Activated naive CD4-positive, alpha-beta T cell treated with anti-CD3 and anti-CD28 coated beads, Interleukin-2, amount 50 U/mL, for 72 hours (primary cell): ENCODE results near the gene GPC6. TPM values are rescaled to one million over a fixed set of nuclear protein-coding genes. Genes with fewer than 3 reads are reported as not detected.

ENCODE experiments used
- ATAC-seq, 2 donors: fragments of 150-1000 bp; cut with Tn5 transposase; 2 replicates each; pipeline ENCODE4 v1.10.0; 2021; ENCODE audit warnings: mild to moderate bottlenecking in 2 of 2, moderate library complexity in 2 of 2
- DNase-seq, 2 donors: peaks; one replicate each; pipeline ENCODE4 v3.0.0; 2021 to 2022; ENCODE audit warnings: low spot score in 2 of 2
- H3K27ac Mint-ChIP-seq, 2 donors: one replicate each; pipeline ENCODE4 v1.8.0; 2022; ENCODE audit warnings: mild to moderate bottlenecking in 2 of 2, mixed read lengths in 2 of 2
- H3K36me3 Mint-ChIP-seq, 2 donors: one replicate each; pipeline ENCODE4 v1.8.0; 2022; ENCODE audit warnings: mixed read lengths in 2 of 2
- H3K9me3 Mint-ChIP-seq, 2 donors: one replicate each; pipeline ENCODE4 v1.8.0; 2022; ENCODE audit warnings: mixed read lengths in 2 of 2
- total RNA-seq, 2 donors: library from RNA; stranded (reverse); gene quantifications; one replicate each; pipeline ENCODE4 v1.2.3, GENCODE V29; 2022

GPC6 gene
- total RNA-seq, 2 donors from 2014 or later, result not detected

DNA sequence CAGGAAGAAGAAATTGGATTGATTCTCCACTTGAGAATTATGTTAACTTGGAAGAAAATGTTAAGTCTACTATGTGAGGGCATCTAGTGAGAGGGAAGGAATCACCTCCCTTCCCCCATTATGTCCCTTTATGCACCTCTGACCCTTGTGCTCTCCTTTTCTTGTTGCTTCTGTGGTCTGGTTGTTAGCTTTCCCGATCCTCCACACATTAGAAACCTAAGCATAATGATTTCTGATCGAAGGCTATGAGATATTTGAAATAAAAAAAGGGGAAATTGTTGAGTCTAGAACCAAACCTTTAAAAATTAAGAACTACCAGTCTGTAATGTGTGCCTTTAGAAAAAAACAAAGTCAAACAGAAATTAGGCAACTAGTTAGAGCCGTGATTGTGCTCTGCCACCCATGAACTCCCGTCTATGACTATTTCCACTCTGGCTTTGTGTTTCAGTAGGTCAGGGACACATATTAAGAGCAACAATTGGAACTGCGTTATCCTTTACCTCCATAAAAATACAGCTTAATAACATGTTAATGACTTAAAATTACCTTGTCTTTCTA lies 463 bp upstream of the GPC6 start:
- DNase-seq (no peak), ATAC-seq (no peak)
- H3K27ac Mint-ChIP-seq, result no peak overlapping the region
- peaks cover 13 to 25% of the 10 kb centered on the region in 2 donors for H3K36me3 Mint-ChIP-seq
- H3K9me3 Mint-ChIP-seq, result peaks cover 5 to 8% of the 10 kb centered on the region in 2 donors

DNA sequence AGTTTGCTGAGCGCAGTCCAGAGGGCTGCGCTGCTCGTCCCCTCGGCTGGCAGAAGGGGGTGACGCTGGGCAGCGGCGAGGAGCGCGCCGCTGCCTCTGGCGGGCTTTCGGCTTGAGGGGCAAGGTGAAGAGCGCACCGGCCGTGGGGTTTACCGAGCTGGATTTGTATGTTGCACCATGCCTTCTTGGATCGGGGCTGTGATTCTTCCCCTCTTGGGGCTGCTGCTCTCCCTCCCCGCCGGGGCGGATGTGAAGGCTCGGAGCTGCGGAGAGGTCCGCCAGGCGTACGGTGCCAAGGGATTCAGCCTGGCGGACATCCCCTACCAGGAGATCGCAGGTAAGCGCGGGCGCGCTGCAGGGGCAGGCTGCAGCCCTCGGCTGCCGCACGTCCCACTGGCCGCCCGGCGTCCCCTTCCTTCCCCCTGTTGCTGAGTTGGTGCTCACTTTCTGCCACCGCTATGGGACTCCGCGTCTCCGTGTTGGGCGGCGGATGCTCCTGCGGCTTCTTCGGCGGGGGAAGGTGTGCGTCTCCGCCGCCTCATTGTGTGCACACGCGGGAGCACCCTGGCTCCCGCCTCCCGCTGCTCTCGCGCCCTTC lies 772 bp downstream of the GPC6 start:
- H3K9me3 Mint-ChIP-seq, result peaks cover 5 to 8% of the 10 kb centered on the region in 2 donors
- peak in 1 of 2 donors; percentile 7 for DNase-seq

DNA sequence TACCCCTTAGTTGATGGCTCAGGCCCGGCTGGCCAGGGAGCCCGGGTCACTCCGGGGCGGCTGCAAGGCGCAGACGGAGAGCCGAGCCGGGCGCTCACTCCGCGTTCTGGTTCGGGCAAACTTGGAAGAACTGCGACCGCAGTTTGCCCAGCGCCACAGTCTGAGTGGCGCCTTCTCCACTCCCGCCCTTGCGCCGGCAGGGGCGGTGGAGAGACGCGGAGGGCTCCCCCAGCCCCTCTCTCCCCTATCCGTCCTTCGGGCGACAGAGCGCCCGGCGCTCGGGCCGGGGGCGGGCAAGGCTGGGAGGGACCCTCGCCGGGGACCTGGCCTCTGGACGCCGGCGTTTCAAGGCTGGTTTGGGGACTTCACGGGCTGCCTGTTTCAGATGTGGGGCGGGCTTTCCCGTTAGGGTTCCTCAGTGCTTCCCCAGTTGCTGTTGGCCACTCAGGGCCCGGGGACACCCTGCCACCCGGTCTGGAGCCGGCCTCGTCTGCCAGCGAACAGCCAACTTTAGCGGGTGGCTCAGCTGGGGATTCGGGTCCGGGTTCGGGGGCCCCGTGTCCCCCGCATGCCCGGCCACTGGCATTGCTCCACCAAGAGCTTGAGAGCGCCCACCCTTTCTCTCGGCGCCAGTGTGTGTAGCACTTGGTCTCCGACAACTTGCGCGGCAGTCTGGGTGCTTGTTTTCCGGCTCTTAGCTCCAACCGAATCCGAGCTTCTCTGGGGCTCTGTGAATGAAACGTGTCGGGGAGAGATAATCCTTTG lies 1.5 kb downstream of the GPC6 start:
- ATAC-seq (no peak), DNase-seq (no peak)
- peaks cover 5 to 8% of the 10 kb centered on the region in 2 donors for H3K9me3 Mint-ChIP-seq
- H3K36me3 Mint-ChIP-seq, result peaks cover 13 to 25% of the 10 kb centered on the region in 2 donors
- no peak overlapping the region for H3K27ac Mint-ChIP-seq

More for the DNA sequence above, 772 bp downstream of the GPC6 start:
- Mint-ChIP-seq H3K36me3 (peaks cover 13 to 25% of the 10 kb centered on the region in 2 donors), H3K27ac (no peak overlapping the region)
- no peak for ATAC-seq

GRCh38 chr13:93228643-93228937 lies 2.0 kb downstream of the GPC6 start:
- Mint-ChIP-seq H3K9me3 (peaks cover 5 to 8% of the 10 kb centered on the region in 2 donors), H3K27ac (no peak overlapping the region), H3K36me3 (peaks cover 13 to 25% of the 10 kb centered on the region in 2 donors)
- no peak for DNase-seq
- no peak for ATAC-seq

- H3K36me3 Mint-ChIP-seq, result peaks cover 13 to 17% of the 10 kb centered on the region in 2 donors
- no peak for ATAC-seq
- DNase-seq, result no peak
- H3K9me3 Mint-ChIP-seq, result peaks cover 0 to 8% of the 10 kb centered on the region in 2 donors
- no peak overlapping the region for H3K27ac Mint-ChIP-seq
Measured at GRCh38 chr13:93230261-93230855, 3.8 kb downstream of the GPC6 start.

GRCh38 chr13:93231867-93232266 lies 5.3 kb downstream of the GPC6 start:
- no peak for ATAC-seq

GRCh38 chr13:93233997-93234416 lies 7.4 kb downstream of the GPC6 start:
- no peak for ATAC-seq
- Mint-ChIP-seq H3K9me3 (peaks cover 8 to 21% of the 10 kb centered on the region in 2 donors), H3K27ac (no peak overlapping the region), H3K36me3 (peaks cover 0 to 9% of the 10 kb centered on the region in 2 donors)
- DNase-seq, result no peak

More at GRCh38 chr13:93231867-93232266, 5.3 kb downstream of the GPC6 start:
- H3K27ac Mint-ChIP-seq, result no peak overlapping the region
- H3K9me3 Mint-ChIP-seq, result peaks cover 0 to 9% of the 10 kb centered on the region in 2 donors
- H3K36me3 Mint-ChIP-seq, result peaks cover 5 to 9% of the 10 kb centered on the region in 2 donors
- no peak for DNase-seq

- ATAC-seq, result no peak
- Mint-ChIP-seq H3K36me3 (peaks cover 0 to 13% of the 10 kb centered on the region in 2 donors), H3K9me3 (peaks cover 11 to 26% of the 10 kb centered on the region in 2 donors), H3K27ac (no peak overlapping the region)
- no peak for DNase-seq
Measured at GRCh38 chr13:93234459-93234858, 7.9 kb downstream of the GPC6 start.

- peaks cover 14 to 32% of the 10 kb centered on the region in 2 donors for H3K9me3 Mint-ChIP-seq
- H3K36me3 Mint-ChIP-seq, result peaks cover 0 to 11% of the 10 kb centered on the region in 2 donors
- DNase-seq, result no peak
- H3K27ac Mint-ChIP-seq, result no peak overlapping the region
- no peak for ATAC-seq
Measured at GRCh38 chr13:93235258-93236015, 8.8 kb downstream of the GPC6 start.

DNA sequence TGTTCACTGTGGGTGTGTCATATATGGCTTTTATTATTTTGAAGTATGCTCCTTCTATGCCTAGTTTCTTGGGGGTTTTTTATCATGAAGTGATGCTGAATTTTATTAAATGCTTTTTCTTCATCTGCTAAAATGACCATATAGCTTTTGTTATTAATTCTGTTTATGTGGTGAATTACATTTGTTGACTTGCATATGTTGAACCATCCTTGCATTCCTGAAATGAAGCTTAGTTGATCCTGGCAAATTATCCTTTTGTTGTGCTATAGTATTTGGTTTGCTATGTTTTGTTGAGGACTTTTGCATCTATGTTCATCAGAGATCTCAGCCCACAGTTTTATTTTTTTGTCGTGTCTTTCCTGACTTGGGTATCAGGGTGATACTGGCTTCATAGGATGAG lies 12.1 kb downstream of the GPC6 start:
- ATAC-seq (no peak), DNase-seq (no peak)
- Mint-ChIP-seq H3K36me3 (peaks cover 0 to 11% of the 10 kb centered on the region in 2 donors), H3K27ac (no peak overlapping the region), H3K9me3 (peaks cover 24 to 42% of the 10 kb centered on the region in 2 donors)

DNA sequence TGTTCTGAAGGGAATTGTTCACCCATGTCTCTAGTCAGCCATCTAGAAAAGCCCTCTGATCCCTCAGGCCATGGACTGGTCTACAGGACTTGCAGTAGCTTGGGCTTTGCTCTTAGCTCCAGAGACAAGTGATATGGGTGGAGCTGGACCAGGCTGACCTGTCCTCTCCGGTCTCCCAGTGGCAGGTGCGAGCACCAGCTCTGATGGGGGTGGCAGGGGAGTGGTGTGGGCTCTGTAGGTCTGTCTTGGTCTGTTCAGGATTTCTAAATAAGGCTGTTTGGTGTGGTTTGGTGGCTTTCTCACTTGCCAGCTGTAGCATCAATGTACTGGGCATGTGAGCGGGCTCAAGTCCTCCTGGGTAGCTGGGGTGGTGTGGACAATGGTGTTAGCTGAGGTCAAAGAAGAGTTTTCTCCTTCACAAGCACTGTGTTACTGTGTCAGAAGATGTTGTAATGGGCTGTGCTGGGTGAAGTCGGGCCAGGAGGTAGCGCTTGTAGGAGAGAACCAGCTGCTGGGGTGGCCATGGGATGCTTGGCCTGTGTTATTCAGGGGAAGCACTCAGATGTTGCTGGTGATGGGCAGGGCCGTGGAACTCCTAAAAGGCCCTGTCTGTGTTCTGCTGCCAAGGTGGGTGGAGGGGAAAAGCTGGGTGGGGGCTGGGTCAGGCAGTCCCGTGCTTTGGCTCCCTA lies 16.9 kb downstream of the GPC6 start:
- Mint-ChIP-seq H3K36me3 (peaks cover 0 to 11% of the 10 kb centered on the region in 2 donors), H3K9me3 (peaks cover 21 to 26% of the 10 kb centered on the region in 2 donors), H3K27ac (no peak overlapping the region)
- ATAC-seq, result no peak
- no peak for DNase-seq

- no peak for DNase-seq
- H3K9me3 Mint-ChIP-seq, result peaks cover 14 to 18% of the 10 kb centered on the region in 2 donors
- H3K36me3 Mint-ChIP-seq, result peaks cover 0 to 3% of the 10 kb centered on the region in 2 donors
- no peak overlapping the region for H3K27ac Mint-ChIP-seq
- ATAC-seq, result no peak
Measured at GRCh38 chr13:93244141-93244917, 17.7 kb downstream of the GPC6 start.

- peaks cover 12 to 15% of the 10 kb centered on the region in 2 donors for H3K9me3 Mint-ChIP-seq
- no peak for DNase-seq
- no peak for ATAC-seq
- H3K36me3 Mint-ChIP-seq, result no peaks in the 10 kb centered on the region
- no peak overlapping the region for H3K27ac Mint-ChIP-seq
Measured at GRCh38 chr13:93244918-93245280, 18.3 kb downstream of the GPC6 start.

DNA sequence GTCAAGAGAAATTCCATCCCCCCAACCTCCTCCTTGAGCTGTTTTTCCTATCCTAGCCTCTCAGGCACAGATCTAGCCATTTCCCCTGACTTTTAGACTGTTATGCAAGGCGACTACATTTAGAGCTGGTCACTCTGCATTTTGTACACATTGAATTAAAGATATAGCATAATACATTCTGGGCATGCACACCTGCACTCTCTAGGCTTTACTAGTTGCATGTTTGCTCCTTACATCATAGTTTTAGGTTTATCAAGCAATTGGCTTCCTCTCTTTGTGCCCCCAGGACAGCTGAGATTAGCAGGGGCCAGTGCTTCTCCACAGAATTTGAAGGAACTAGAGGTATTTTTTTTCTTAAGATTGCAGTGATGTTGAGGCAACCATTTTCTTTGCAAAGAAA lies 19.5 kb downstream of the GPC6 start:
- no peak for DNase-seq
- no peak for ATAC-seq
- Mint-ChIP-seq H3K36me3 (no peaks in the 10 kb centered on the region), H3K9me3 (peaks cover 13% of the 10 kb centered on the region in 2 donors), H3K27ac (no peak overlapping the region)

- DNase-seq, result no peak
- Mint-ChIP-seq H3K36me3 (no peaks in the 10 kb centered on the region), H3K9me3 (peaks cover 4 to 7% of the 10 kb centered on the region in 2 donors), H3K27ac (no peak overlapping the region)
- ATAC-seq, result no peak
Measured at GRCh38 chr13:93248627-93249047, 22.0 kb downstream of the GPC6 start.
